HG03135 (cell line): Measurements from ENCODE around the gene FGF21.
"Not testable (repeated sequence)": the region's sequence is repeated elsewhere in the genome, so short reads cannot be mapped to it uniquely, and the experiment has no call there.

ENCODE experiments used
- ATAC-seq: cut with Tn5 transposase; IDR thresholded peaks from one replicate; pipeline ENCODE4 v1.9.1; 2021; ENCODE audit warnings: mild to moderate bottlenecking, moderate library complexity; ENCODE audit not compliant: unreplicated experiment

The FGF21 gene

GRCh38 chr19:48751845-48752495, 3.4 kb upstream of the FGF21 start:
- no peak for ATAC-seq

GRCh38 chr19:48752496-48753365, 2.6 kb upstream of the FGF21 start, which contains the start of gene FUT1:
Gene FUT1, minus strand, starts transcription at chr19:48752641. Its CDS starts 1,360 bp downstream, at chr19:48751281.
- no peak for ATAC-seq

- no peak for ATAC-seq
Observed at GRCh38 chr19:48755787-48756186, 463 bp downstream of the FGF21 start.

GRCh38 chr19:48756212-48756611, 888 bp downstream of the FGF21 start:
- ATAC-seq, result no peak

GRCh38 chr19:48756686-48757085, 1.4 kb downstream of the FGF21 start:
- no peak for ATAC-seq

GRCh38 chr19:48757089-48757675, 1.9 kb downstream of the FGF21 start:
- ATAC-seq, result no peak

- no peak for ATAC-seq
Observed at GRCh38 chr19:48757741-48758144, 2.4 kb downstream of the FGF21 start.

GRCh38 chr19:48760504-48761205, 5.3 kb downstream of the FGF21 start:
- no peak for ATAC-seq

- ATAC-seq, result not testable (repeated sequence)
Observed at GRCh38 chr19:48765816-48766215, 10.5 kb downstream of the FGF21 start.

- ATAC-seq, result not testable (repeated sequence)
Observed at GRCh38 chr19:48768171-48768753, 12.9 kb downstream of the FGF21 start.

GRCh38 chr19:48768994-48769713, 13.8 kb downstream of the FGF21 start:
- no peak for ATAC-seq

GRCh38 chr19:48770266-48770665, 14.9 kb downstream of the FGF21 start:
- ATAC-seq, result no peak

GRCh38 chr19:48770734-48771472, 15.6 kb downstream of the FGF21 start:
- no peak for ATAC-seq

GRCh38 chr19:48772503-48772953, 17.2 kb downstream of the FGF21 start:
- ATAC-seq, result no peak

GRCh38 chr19:48777139-48777538, 21.8 kb downstream of the FGF21 start:
- ATAC-seq, result no peak

- ATAC-seq, result no peak
Observed at GRCh38 chr19:48777720-48778119, 22.4 kb downstream of the FGF21 start.

GRCh38 chr19:48779636-48780035, 24.3 kb downstream of the FGF21 start:
- no peak for ATAC-seq

- ATAC-seq, result no peak
Observed at GRCh38 chr19:48780631-48781391, 25.5 kb downstream of the FGF21 start.

GRCh38 chr19:48784527-48784926, 29.2 kb downstream of the FGF21 start:
- ATAC-seq, result no peak
